Subcutaneous abdominal adipose tissue (tissue), 5 donors: ENCODE results near the gene CHRM2.

Experiments used
- H3K27ac ChIP-seq: one replicate; pipeline ENCODE4 v1.7.0; 2013; ENCODE audit warnings: low read depth, mild to moderate bottlenecking, inconsistent platforms, low read length, moderate library complexity
- H3K27me3 ChIP-seq, 5 donors: one replicate each; pipeline ENCODE4 v1.7.0; 2013; ENCODE audit warnings: low read length in 5 of 5, inconsistent platforms in 1 of 5; ENCODE audit not compliant: control insufficient read depth in 5 of 5, insufficient read depth in 4 of 5
- H3K36me3 ChIP-seq, 5 donors: one replicate each; pipeline ENCODE4 v1.7.0; 2013; ENCODE audit warnings: low read length in 5 of 5; ENCODE audit not compliant: control insufficient read depth in 5 of 5, insufficient read depth in 5 of 5
- H3K4me1 ChIP-seq, 5 donors: one replicate each; pipeline ENCODE4 v1.7.0; 2013; ENCODE audit warnings: low read length in 5 of 5, mild to moderate bottlenecking in 3 of 5, moderate library complexity in 1 of 5; ENCODE audit not compliant: control insufficient read depth in 5 of 5, insufficient read depth in 5 of 5
- H3K4me3 ChIP-seq, 5 donors: one replicate each; pipeline ENCODE4 v1.7.0; 2013; ENCODE audit warnings: low read length in 5 of 5, low read depth in 1 of 5
- H3K9ac ChIP-seq, 5 donors: one replicate each; pipeline ENCODE4 v1.7.0; 2013; ENCODE audit warnings: low read length in 5 of 5, mild to moderate bottlenecking in 4 of 5, moderate library complexity in 3 of 5
- H3K9me3 ChIP-seq, 5 donors: one replicate each; pipeline ENCODE4 v1.7.0; 2013; ENCODE audit warnings: low read length in 5 of 5; ENCODE audit not compliant: control insufficient read depth in 5 of 5
- donor health status: healthy.
- donor health status: healthy.
- donor health status: healthy.
- donor health status: healthy.
- donor health status: healthy.

The CHRM2 gene

GRCh38 chr7:137006293-137006692 lies 137.8 kb downstream of the CHRM2 start:
- Histone ChIP-seq H3K27ac (no peak overlapping the region), H3K27me3 (no peaks in the 10 kb centered on the region), H3K4me3 (no peak overlapping the region), H3K4me1 (peaks cover 0 to 5% (median 0%) of the 10 kb centered on the region in 5 donors), H3K9me3 (no peaks in the 10 kb centered on the region), H3K36me3 (no peaks in the 10 kb centered on the region), H3K9ac (no peak overlapping the region)

GRCh38 chr7:137007001-137007694 lies 138.7 kb downstream of the CHRM2 start:
- Histone ChIP-seq H3K27me3 (no peaks in the 10 kb centered on the region), H3K36me3 (no peaks in the 10 kb centered on the region), H3K9me3 (no peaks in the 10 kb centered on the region), H3K4me3 (no peak overlapping the region), H3K9ac (no peak overlapping the region), H3K27ac (no peak overlapping the region), H3K4me1 (peaks cover 0 to 5% (median 0%) of the 10 kb centered on the region in 5 donors)

GRCh38 chr7:137009404-137009803 lies 141.0 kb downstream of the CHRM2 start:
- Histone ChIP-seq H3K27ac (no peak overlapping the region), H3K36me3 (no peaks in the 10 kb centered on the region), H3K4me1 (peaks cover 0 to 5% (median 0%) of the 10 kb centered on the region in 5 donors), H3K9ac (no peak overlapping the region), H3K9me3 (no peaks in the 10 kb centered on the region), H3K27me3 (no peaks in the 10 kb centered on the region), H3K4me3 (no peak overlapping the region)

- no peaks in the 10 kb centered on the region for H3K9me3 ChIP-seq
- no peak overlapping the region for H3K9ac ChIP-seq
- no peaks in the 10 kb centered on the region for H3K4me1 ChIP-seq
- H3K27ac ChIP-seq = no peak overlapping the region
- no peaks in the 10 kb centered on the region for H3K27me3 ChIP-seq
- H3K4me3 ChIP-seq = no peak overlapping the region
- no peaks in the 10 kb centered on the region for H3K36me3 ChIP-seq
These were observed 146.6 kb downstream of the CHRM2 start for GRCh38 chr7:137015015-137015414.

DNA sequence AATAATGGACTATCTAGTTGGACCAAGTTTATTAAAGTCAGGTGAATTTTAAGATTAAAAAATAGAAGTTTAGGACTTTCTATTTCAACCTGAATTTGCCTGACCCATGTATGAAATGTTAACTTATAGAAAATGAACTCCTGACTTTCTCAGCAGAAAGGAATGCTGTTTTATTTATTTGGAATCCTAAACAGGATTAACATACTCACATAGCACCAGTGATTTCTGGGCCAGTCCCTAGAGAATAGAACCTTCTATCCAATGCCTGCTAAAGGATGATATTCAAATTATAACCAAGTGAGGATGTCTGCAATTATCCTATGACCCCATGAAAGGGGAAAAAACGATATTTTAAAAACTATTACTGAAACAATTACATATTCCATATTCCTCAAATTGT lies 148.8 kb downstream of the CHRM2 start:
- Histone ChIP-seq H3K9ac (no peak overlapping the region), H3K27me3 (no peaks in the 10 kb centered on the region), H3K4me3 (no peak overlapping the region), H3K9me3 (peaks cover 0 to 4% (median 0%) of the 10 kb centered on the region in 5 donors), H3K27ac (no peak overlapping the region), H3K4me1 (no peaks in the 10 kb centered on the region), H3K36me3 (no peaks in the 10 kb centered on the region)

GRCh38 chr7:137018468-137018867 lies 150.0 kb downstream of the CHRM2 start:
- Histone ChIP-seq H3K4me3 (no peak overlapping the region), H3K4me1 (no peaks in the 10 kb centered on the region), H3K36me3 (no peaks in the 10 kb centered on the region), H3K9me3 (peaks cover 0 to 4% (median 0%) of the 10 kb centered on the region in 5 donors), H3K9ac (no peak overlapping the region), H3K27ac (no peak overlapping the region), H3K27me3 (no peaks in the 10 kb centered on the region)

DNA sequence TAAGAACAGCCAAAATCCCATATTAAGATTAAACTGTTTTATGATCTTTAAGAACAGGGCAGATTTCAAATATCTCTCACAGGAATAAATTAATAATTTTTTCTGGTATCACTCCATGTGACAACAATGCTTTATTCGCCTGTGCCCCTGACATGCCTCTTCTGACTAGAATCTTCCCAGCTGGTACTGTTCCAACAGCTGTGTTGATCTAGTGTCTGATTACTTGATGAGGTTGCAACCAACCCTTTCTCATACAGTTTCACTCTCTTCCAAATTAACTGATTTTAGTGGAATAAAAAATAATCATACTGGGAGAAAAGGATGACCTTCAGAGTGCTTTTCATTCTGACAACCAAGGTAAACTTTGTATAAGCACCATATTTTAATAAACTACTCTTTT lies 151.9 kb downstream of the CHRM2 start:
- H3K9ac ChIP-seq = no peak overlapping the region

DNA sequence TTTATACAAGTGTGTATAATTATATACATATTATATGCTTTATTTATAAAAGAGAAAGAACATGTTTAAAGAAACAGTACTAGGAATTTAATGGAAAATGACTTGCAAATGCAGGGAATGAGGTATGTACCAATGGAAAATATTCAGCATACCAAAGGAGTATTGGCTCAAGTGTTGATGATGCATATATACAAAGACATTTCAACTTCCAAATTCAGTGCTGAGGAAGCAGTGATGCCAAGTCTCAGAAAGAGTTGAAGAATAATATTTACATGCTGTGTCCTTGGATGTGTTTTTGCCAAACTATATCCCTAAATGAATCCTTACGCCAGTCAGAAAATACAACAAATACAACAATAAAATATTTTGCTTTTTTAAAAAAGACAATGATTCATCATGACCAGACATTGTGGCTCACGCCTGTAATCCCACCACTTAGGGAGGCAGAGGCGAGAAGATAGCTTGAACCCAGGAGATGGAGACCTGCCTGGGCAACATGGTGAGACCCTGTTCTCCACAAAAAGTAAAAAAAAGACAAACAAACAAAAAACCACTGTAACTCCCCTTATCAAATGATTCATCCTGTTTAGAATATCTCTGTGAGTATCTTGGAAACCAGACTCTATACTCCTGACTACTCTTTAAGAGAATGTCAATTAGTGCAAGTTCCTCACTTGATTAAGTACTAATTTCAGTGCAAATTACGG lies 157.2 kb downstream of the CHRM2 start:
- Histone ChIP-seq H3K4me3 (no peak overlapping the region), H3K9me3 (peaks cover 0 to 4% (median 0%) of the 10 kb centered on the region in 5 donors), H3K27ac (no peak overlapping the region), H3K9ac (no peak overlapping the region), H3K4me1 (no peaks in the 10 kb centered on the region), H3K27me3 (no peaks in the 10 kb centered on the region), H3K36me3 (no peaks in the 10 kb centered on the region)

More for the DNA sequence above, 151.9 kb downstream of the CHRM2 start:
- Histone ChIP-seq H3K36me3 (no peaks in the 10 kb centered on the region), H3K9me3 (peaks cover 0 to 4% (median 0%) of the 10 kb centered on the region in 5 donors), H3K27ac (no peak overlapping the region), H3K4me1 (no peaks in the 10 kb centered on the region), H3K27me3 (no peaks in the 10 kb centered on the region), H3K4me3 (no peak overlapping the region)

DNA sequence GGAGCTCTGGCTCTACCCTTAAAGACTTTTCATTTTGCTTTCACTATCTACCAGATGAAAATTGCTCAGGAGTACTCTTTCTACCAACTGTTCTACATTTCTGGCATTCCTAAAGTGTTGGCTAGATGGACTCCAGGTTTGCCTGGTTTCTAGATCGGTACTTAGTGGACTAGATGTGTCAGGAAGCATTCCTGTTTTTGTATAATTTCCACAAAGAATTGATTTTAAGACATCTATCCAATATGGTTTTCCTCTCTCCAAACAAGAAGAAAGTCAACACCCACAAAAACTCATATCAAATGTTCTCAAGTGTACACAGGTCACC lies 157.7 kb downstream of the CHRM2 start:
- Histone ChIP-seq H3K36me3 (no peaks in the 10 kb centered on the region), H3K4me3 (no peak overlapping the region), H3K9ac (no peak overlapping the region), H3K27me3 (no peaks in the 10 kb centered on the region), H3K4me1 (no peaks in the 10 kb centered on the region), H3K9me3 (peaks cover 0 to 4% (median 0%) of the 10 kb centered on the region in 5 donors), H3K27ac (no peak overlapping the region)

GRCh38 chr7:137032436-137032835 lies 164.0 kb downstream of the CHRM2 start:
- Histone ChIP-seq H3K4me1 (no peaks in the 10 kb centered on the region), H3K4me3 (no peak overlapping the region), H3K27me3 (no peaks in the 10 kb centered on the region), H3K9me3 (no peaks in the 10 kb centered on the region), H3K9ac (no peak overlapping the region), H3K36me3 (no peaks in the 10 kb centered on the region), H3K27ac (no peak overlapping the region)
